ENCODE measurements around the gene CCDC85B. TPM values are rescaled to one million over a fixed set of nuclear protein-coding genes. Genes with fewer than 3 reads are reported as not detected.

CCDC85B gene
- total RNA-seq (100 to 1,000 TPM in 1 of 2 donors, 10 to 100 TPM in 1; 77.1 to 102 TPM), polyA plus RNA-seq (ENCODE audit: insufficient read depth, low read depth, low replicate concordance) (17.1 TPM)
- long read RNA-seq, donor 1, transcript CCDC85B-201 (1 exons, 1,524 nt) = major isoform, 48 of 48 reads
- long read RNA-seq, donor 1, partial matches to known transcripts = 0 of 48 reads
- long read RNA-seq, donor 1, other reads (novel, unspliced or antisense) = 0 of 48 reads
- long read RNA-seq, donor 2, transcript CCDC85B-201 (1 exons, 1,524 nt) = major isoform, 33 of 33 reads
- long read RNA-seq, donor 2, partial matches to known transcripts = 0 of 33 reads
- long read RNA-seq, donor 2, other reads (novel, unspliced or antisense) = 0 of 33 reads

DNA sequence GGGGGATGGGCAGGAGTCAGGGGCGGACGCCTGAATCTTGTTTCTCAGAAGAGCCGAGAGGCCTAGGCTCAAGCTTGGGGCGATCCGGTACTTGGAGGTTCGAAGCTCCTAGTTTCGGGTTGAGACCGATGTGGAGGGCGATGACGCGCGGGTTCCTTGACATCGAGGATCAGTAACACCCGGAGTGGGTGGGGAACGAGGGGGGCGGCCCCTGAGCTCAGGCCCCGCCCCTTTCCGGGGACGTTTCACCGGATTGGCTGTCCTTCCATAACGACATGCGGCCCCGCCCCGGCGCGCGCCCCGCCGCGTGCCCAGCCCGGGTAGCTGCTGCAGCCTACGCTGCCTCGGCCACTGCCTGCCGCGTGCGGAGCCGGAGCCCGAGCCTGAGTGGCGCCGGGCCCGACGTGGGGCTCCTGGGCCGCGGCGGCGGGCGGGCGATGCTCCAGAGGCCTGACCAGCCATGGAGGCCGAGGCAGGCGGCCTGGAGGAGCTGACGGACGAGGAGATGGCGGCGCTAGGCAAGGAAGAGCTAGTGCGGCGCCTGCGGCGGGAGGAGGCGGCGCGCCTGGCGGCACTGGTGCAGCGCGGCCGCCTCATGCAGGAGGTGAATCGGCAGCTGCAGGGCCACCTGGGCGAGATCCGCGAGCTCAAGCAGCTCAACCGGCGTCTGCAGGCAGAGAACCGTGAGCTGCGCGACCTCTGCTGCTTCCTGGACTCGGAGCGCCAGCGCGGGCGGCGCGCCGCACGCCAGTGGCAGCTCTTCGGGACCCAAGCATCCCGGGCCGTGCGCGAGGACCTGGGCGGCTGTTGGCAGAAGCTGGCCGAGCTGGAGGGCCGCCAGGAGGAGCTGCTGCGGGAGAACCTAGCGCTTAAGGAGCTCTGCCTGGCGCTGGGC, at the start of gene CCDC85B:
Gene CCDC85B, plus strand, starts transcription at position 350 of the 895 bp plus-strand sequence. Its CDS starts 111 bp downstream, at position 461.
- intact Hi-C loops (cut with DNase I; ENCODE audit: low total_unique reads) = no loop called here
- WGBS, 2 donors = 0 to 1% methylated on average over 9 to 81 of the region's 94 CpGs
- Histone ChIP-seq H3K9me3 (no peaks in the 10 kb centered on the region), H3K27me3 (no peaks in the 10 kb centered on the region), H3K27ac (peak within 1 kb of the TSS; percentile 91 to 97), H3K4me1 (peaks cover 44% of the 10 kb centered on the region), H3K36me3 (ENCODE audit: low read depth, missing control alignments) (no peaks in the 10 kb centered on the region), H3K4me3 (peak within 1 kb of the TSS; percentile 75 to 86)
- peak; percentile 99 for DNase-seq
- TF ChIP-seq, protein P1, sequence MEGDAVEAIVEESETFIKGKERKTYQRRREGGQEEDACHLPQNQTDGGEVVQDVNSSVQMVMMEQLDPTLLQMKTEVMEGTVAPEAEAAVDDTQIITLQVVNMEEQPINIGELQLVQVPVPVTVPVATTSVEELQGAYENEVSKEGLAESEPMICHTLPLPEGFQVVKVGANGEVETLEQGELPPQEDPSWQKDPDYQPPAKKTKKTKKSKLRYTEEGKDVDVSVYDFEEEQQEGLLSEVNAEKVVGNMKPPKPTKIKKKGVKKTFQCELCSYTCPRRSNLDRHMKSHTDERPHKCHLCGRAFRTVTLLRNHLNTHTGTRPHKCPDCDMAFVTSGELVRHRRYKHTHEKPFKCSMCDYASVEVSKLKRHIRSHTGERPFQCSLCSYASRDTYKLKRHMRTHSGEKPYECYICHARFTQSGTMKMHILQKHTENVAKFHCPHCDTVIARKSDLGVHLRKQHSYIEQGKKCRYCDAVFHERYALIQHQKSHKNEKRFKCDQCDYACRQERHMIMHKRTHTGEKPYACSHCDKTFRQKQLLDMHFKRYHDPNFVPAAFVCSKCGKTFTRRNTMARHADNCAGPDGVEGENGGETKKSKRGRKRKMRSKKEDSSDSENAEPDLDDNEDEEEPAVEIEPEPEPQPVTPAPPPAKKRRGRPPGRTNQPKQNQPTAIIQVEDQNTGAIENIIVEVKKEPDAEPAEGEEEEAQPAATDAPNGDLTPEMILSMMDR (IDR thresholded peaks at IDR 0.05) = peak in 1 of 3 experiments; percentile 24
- TF ChIP-seq POLR2A (IDR thresholded peaks at IDR 0.05) = peak; percentile 78

DNA sequence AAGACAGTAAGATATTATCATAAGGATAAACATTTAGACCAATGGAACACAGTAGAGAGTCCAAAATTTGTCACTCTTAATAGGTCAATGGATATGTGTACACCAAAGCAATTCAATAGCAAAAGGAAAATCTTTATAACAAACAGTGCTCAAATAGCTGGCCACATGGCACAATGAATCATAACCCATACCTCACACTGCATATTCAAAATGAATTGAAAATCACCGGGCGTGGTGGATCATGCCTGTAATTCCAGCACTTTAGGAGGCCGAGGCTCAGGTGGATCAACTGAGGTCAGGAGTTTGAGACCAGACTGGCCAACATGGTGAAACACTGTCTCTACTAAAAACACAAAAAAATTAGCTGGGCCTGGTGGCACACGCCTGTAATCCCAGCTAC, 48.3 kb upstream of the CCDC85B start:
- no peaks in the 10 kb centered on the region for H3K4me1 ChIP-seq
- TF ChIP-seq, protein P1 (IDR thresholded peaks at IDR 0.05) = no peak
- no peak for TF ChIP-seq POLR2A (IDR thresholded peaks at IDR 0.05)
- DNase-seq = no peak
- 89 to 95% methylated on average over 4 of the region's 4 CpGs for WGBS, 2 donors
- no peak overlapping the region for H3K4me3 ChIP-seq
- no peak overlapping the region for H3K27ac ChIP-seq
- H3K27me3 ChIP-seq = no peaks in the 10 kb centered on the region
- H3K9me3 ChIP-seq = no peaks in the 10 kb centered on the region
- no peaks in the 10 kb centered on the region for H3K36me3 ChIP-seq (ENCODE audit: low read depth, missing control alignments)
- intact Hi-C loops (cut with DNase I; ENCODE audit: low total_unique reads) = no loop called here

DNA sequence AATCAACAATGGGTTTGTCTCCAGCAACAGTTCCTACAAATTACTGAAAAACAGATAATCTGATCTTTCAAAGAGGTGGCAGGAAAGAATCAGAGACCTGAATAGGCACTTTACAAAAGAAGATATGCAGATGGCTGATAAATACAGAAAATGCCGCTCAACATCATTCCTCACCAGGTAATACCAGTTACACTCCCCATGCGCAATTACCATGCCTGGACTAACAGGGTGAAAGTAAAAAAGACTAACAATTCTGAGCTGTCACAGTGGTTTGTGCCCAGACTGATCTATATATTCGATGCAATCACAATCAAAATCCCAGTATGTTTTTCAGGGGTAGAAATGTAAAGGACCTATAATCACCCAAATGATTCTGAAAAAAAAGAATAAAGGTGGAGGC, 46.7 kb upstream of the CCDC85B start:
- intact Hi-C loops (cut with DNase I; ENCODE audit: low total_unique reads) = no loop called here
- Histone ChIP-seq H3K27ac (no peak overlapping the region), H3K4me1 (no peaks in the 10 kb centered on the region), H3K27me3 (no peaks in the 10 kb centered on the region), H3K36me3 (ENCODE audit: low read depth, missing control alignments) (no peaks in the 10 kb centered on the region), H3K9me3 (no peaks in the 10 kb centered on the region), H3K4me3 (no peak overlapping the region)
- 97% methylated on average over 3 of the region's 3 CpGs for WGBS, 2 donors
- DNase-seq = no peak
- TF ChIP-seq POLR2A (IDR thresholded peaks at IDR 0.05) = no peak
- TF ChIP-seq, protein P1 (IDR thresholded peaks at IDR 0.05) = no peak

DNA sequence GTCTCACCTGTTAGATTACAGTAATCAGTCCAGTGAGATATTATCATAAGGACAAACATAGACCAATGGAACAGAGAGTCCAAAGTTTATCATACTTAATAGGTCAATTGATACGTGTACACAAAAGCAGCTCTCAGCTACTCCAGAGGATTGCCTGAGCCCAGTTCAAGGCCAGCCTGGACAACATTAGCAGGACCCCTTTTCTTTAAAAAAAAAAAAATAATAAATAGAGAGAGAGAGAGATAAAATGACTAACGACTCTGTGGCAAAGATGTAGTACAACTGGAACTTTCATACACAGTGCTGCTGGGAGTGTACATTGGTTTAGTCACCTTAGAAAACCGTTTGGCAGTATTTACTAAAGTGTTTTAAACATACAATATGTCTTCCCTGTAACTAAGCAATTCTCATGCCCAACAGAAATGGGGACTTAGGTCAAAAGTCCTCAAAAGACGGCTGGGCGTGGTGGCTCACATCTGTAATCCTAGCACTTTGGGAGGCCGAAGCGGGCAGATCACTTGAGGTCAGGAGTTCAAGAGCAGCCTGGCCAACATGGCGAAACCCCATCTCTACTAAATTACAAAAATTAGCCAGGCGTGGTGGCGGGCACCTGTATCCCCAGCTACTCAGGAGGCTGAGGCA, 46.1 kb upstream of the CCDC85B start:
- no peaks in the 10 kb centered on the region for H3K9me3 ChIP-seq
- intact Hi-C loops (cut with DNase I; ENCODE audit: low total_unique reads) = no loop called here
- DNase-seq = no peak
- no peak overlapping the region for H3K27ac ChIP-seq
- no peaks in the 10 kb centered on the region for H3K4me1 ChIP-seq
- H3K36me3 ChIP-seq (ENCODE audit: low read depth, missing control alignments) = no peaks in the 10 kb centered on the region
- no peak overlapping the region for H3K4me3 ChIP-seq
- H3K27me3 ChIP-seq = no peaks in the 10 kb centered on the region
- TF ChIP-seq POLR2A (IDR thresholded peaks at IDR 0.05) = no peak
- TF ChIP-seq, protein P1 (IDR thresholded peaks at IDR 0.05) = no peak
- 80 to 86% methylated on average over 10 of the region's 10 CpGs for WGBS, 2 donors

Data from testis (tissue), 5 donors.